IMR-90 (cell line): ENCODE data around the gene ZMIZ2. TPM values are rescaled to one million over a fixed set of nuclear protein-coding genes. Genes with fewer than 3 reads are reported as not detected.
"Not testable (repeated sequence)": the region's sequence is repeated elsewhere in the genome, so short reads cannot be mapped to it uniquely, and the experiment has no call there.

ENCODE experiments used
- ATAC-seq: fragments of 200-7000 bp; cut with Tn5 transposase; 2 replicates; pipeline ENCODE4 v1.9.1; 2020; ENCODE audit warnings: low read depth, mild to moderate bottlenecking, moderate library complexity
- BruUV-seq: library from RNA; stranded (reverse); fragments of 400-500 nt; replicated peaks from 2 replicates; lab custom pipeline; 2021; lab: Mats Ljungman, UMichigan
- CTCF ChIA-PET: fragments of 300-600 bp; formaldehyde crosslinking; extraction: SDS; loops from one replicate; lab custom pipeline; 2021; ENCODE audit warnings: antibody characterized with exemption; lab: Yijun Ruan, JAX
- POLR2A ChIA-PET: fragments of 300-600 bp; sonication (Branson Sonifier 250); formaldehyde crosslinking; loops from one replicate; lab custom pipeline; 2022; ENCODE audit warnings: antibody characterized with exemption; ENCODE audit not compliant: unreplicated experiment; lab: Charles Lee
- DNase-seq: peaks from one replicate; pipeline ENCODE4 v3.0.0; 2013
- H2AFZ ChIP-seq: replicated peaks from 2 replicates; pipeline ENCODE3; 2013; ENCODE audit warnings: low read length, mild to moderate bottlenecking; ENCODE audit not compliant: poor library complexity
- H2AK5ac ChIP-seq: 2 replicates; pipeline ENCODE4 v1.6.1; 2013; ENCODE audit warnings: low read depth, low read length, inconsistent platforms
- H2AK9ac ChIP-seq: replicated peaks from 2 replicates; pipeline ENCODE3; 2013; ENCODE audit warnings: mild to moderate bottlenecking, low read depth, low read length, moderate library complexity; ENCODE audit not compliant: poor library complexity
- H2BK120ac ChIP-seq: 2 replicates; pipeline ENCODE4 v1.6.1; 2013; ENCODE audit warnings: low read depth, low read length, inconsistent platforms
- H2BK15ac ChIP-seq: 3 replicates; pipeline ENCODE4 v1.6.1; 2013; ENCODE audit warnings: low read depth, low read length, inconsistent platforms
- H2BK20ac ChIP-seq: 2 replicates; pipeline ENCODE4 v1.6.1; 2013; ENCODE audit warnings: low read depth, mild to moderate bottlenecking, inconsistent platforms, low read length, moderate library complexity
- H2BK5ac ChIP-seq: 2 replicates; pipeline ENCODE4 v1.6.1; 2013; ENCODE audit warnings: mild to moderate bottlenecking, low read depth, low read length, inconsistent platforms; ENCODE audit not compliant: poor library complexity, severe bottlenecking
- H3K14ac ChIP-seq: replicated peaks from 2 replicates; pipeline ENCODE4 v1.6.1; 2013; ENCODE audit warnings: low read depth, low read length, inconsistent platforms
- H3K18ac ChIP-seq: 2 replicates; pipeline ENCODE4 v1.6.1; 2013; ENCODE audit warnings: low read depth, low read length, control low read depth
- H3K23ac ChIP-seq: 2 replicates; pipeline ENCODE4 v1.6.1; 2013; ENCODE audit warnings: low read depth, low read length, inconsistent platforms
- H3K27ac ChIP-seq: 2 replicates; pipeline ENCODE4 v1.5.1; 2013; ENCODE audit warnings: mild to moderate bottlenecking, control low read depth, low read length; ENCODE audit not compliant: insufficient read depth
- H3K27me3 ChIP-seq: 2 replicates; pipeline ENCODE4 v1.6.1; 2013; ENCODE audit warnings: low read length; ENCODE audit not compliant: control insufficient read depth, insufficient read depth
- H3K36me3 ChIP-seq: 2 replicates; pipeline ENCODE4 v1.6.1; 2013; ENCODE audit warnings: low read length, mixed read lengths; ENCODE audit not compliant: control insufficient read depth, insufficient read depth
- H3K4ac ChIP-seq: 2 replicates; pipeline ENCODE4 v1.6.1; 2013; ENCODE audit warnings: low read depth, low read length, inconsistent platforms
- H3K4me1 ChIP-seq: 2 replicates; pipeline ENCODE4 v1.6.1; 2013; ENCODE audit warnings: low read length, mixed read lengths; ENCODE audit not compliant: control insufficient read depth, insufficient read depth
- H3K4me2 ChIP-seq: 2 replicates; pipeline ENCODE4 v1.6.1; 2013; ENCODE audit warnings: low read depth, mild to moderate bottlenecking, control low read depth, low read length, moderate library complexity
- H3K4me3 ChIP-seq: 2 replicates; pipeline ENCODE4 v1.5.1; 2013; ENCODE audit warnings: low read depth, mild to moderate bottlenecking, control low read depth, low read length, moderate library complexity; ENCODE audit not compliant: insufficient read depth
- H3K56ac ChIP-seq: 2 replicates; pipeline ENCODE4 v1.6.1; 2013; ENCODE audit warnings: low read length, inconsistent platforms; ENCODE audit not compliant: insufficient read depth; ENCODE audit errors: extremely low read depth
- H3K79me1 ChIP-seq, 2 experiments: 2 replicates each; pipeline ENCODE4 v1.6.1; 2013; ENCODE audit warnings: low read length in 2 of 2, inconsistent platforms in 1 of 2, low read depth in 1 of 2
- H3K9ac ChIP-seq: 2 replicates; pipeline ENCODE4 v1.6.1; 2013; ENCODE audit warnings: low read depth, low read length, control low read depth
- H3K9me1 ChIP-seq: 2 replicates; pipeline ENCODE4 v1.6.1; 2013; ENCODE audit warnings: low read length, inconsistent platforms; ENCODE audit not compliant: insufficient read depth
- H3K9me3 ChIP-seq: 2 replicates; pipeline ENCODE4 v1.6.1; 2013; ENCODE audit warnings: low read length; ENCODE audit not compliant: control insufficient read depth, insufficient read depth
- H4K20me1 ChIP-seq: 2 replicates; pipeline ENCODE4 v1.6.1; 2013; ENCODE audit warnings: low read length, inconsistent platforms; ENCODE audit not compliant: insufficient read depth
- H4K5ac ChIP-seq: 2 replicates; pipeline ENCODE4 v1.6.1; 2013; ENCODE audit warnings: mild to moderate bottlenecking, low read depth, low read length, control low read depth
- H4K8ac ChIP-seq, 2 experiments: 2 replicates each; pipeline ENCODE4 v1.6.1; 2013; ENCODE audit warnings: low read depth in 2 of 2, low read length in 2 of 2, control low read depth in 1 of 2, inconsistent platforms in 1 of 2
- H4K91ac ChIP-seq: 2 replicates; pipeline ENCODE4 v1.6.1; 2013; ENCODE audit warnings: low read depth, low read length, inconsistent platforms; ENCODE audit not compliant: insufficient read depth
- MAZ ChIP-seq: IDR thresholded peaks from 2 replicates; pipeline ENCODE4 v1.6.1; 2012; ENCODE audit warnings: low read depth, mild to moderate bottlenecking, low read length, improper control_type of control experiment, moderate library complexity, borderline replicate concordance
- WGBS, 2 experiments: methylation state at CpG; one replicate each; pipeline versions ENCODE4 v1.1.5 to v1.1.7; 2013; ENCODE audit warnings: missing lambda C conversion rate in 2 of 2; ENCODE audit not compliant: insufficient read length in 1 of 2; ENCODE audit errors: extremely low coverage in 2 of 2; 5-methylcytosine and 5-hydroxymethylcytosine counted together
- dilution Hi-C: fragments of 300-500 bp; cut with HindIII; formaldehyde crosslinking; loops from one replicate; pipeline ENCODE4 v1.14.3; 2018; ENCODE audit warnings: low sequenced_read_pairs; ENCODE audit not compliant: unreplicated experiment
- in situ Hi-C: fragments of 300-500 bp; cut with MboI; formaldehyde crosslinking; loops from 3 replicates; pipeline ENCODE4 v1.14.3; 2019; ENCODE audit warnings: low sequenced_read_pairs, inconsistent platforms, mixed read lengths
- intact Hi-C: fragments of 100-400 bp; cut with micrococcal nuclease; formaldehyde crosslinking; loops from 2 replicates; pipeline ENCODE4 v1.10.0; 2022
- polyA plus RNA-seq, 3 experiments: library from polyadenylated mRNA; depleted of rRNA; stranded (reverse); fragments of >200 nt; gene quantifications; 2 replicates each; pipeline ENCODE4 v1.2.3, GENCODE V29; 2012; ENCODE audit warnings: low replicate concordance in 1 of 3
- total RNA-seq: library from RNA; depleted of rRNA; stranded (reverse); fragments of >200 nt; gene quantifications from 2 replicates; pipeline ENCODE4 v1.2.3, GENCODE V29; 2012

Gene ZMIZ2
- total and polyA plus RNA-seq, 2 of the 4 experiments (the other 2 are of a cell fraction), result 3.0 to 24.0 TPM

DNA sequence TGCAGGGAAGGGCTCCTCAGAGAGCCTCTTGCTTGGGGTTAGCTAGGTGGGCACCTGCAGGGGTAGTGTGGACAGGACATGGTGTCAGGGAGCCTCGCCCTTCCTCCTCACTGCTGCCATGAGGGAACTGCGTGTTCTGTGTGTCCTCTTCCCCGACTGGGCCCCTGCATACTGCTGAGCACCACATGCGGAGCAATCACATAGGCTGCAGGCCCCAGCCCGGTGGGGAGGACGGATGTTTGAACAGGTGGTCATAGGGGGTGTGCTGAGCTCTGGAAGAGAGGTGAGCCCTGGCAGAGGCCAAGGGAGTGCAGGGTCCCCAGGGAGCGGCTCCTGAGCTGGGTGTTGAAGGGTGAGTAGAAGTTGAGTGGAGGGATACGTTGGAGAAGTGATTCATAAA, 48.3 kb upstream of the ZMIZ2 start:
- H3K36me3 ChIP-seq, result peaks cover 44% of the 10 kb centered on the region
- H4K8ac ChIP-seq, result no peak overlapping the region
- H2BK5ac ChIP-seq, result no peak overlapping the region
- no peaks in the 10 kb centered on the region for H3K4me1 ChIP-seq
- no peak overlapping the region for H2AFZ ChIP-seq
- H3K9me3 ChIP-seq, result peaks cover 4% of the 10 kb centered on the region; the same call in 1 of the 2 replicates
- H4K5ac ChIP-seq, result no peak overlapping the region
- ATAC-seq (no peak), DNase-seq (no peak)
- no peak overlapping the region for H3K14ac ChIP-seq
- H2BK20ac ChIP-seq, result no peak overlapping the region
- H3K4ac ChIP-seq, result no peak overlapping the region
- H2AK5ac ChIP-seq, result no peak overlapping the region
- CTCF ChIA-PET, result no interaction called here
- H3K4me3 ChIP-seq, result no peak overlapping the region
- no peak overlapping the region for H3K9ac ChIP-seq
- no peaks in the 10 kb centered on the region for H3K79me1 ChIP-seq
- no peak overlapping the region for H2AK9ac ChIP-seq
- intact Hi-C loops, result no loop called here
- H4K91ac ChIP-seq, result no peak overlapping the region
- no peak overlapping the region for H3K23ac ChIP-seq
- no peak for TF ChIP-seq MAZ
- no peak overlapping the region for H3K18ac ChIP-seq
- POLR2A ChIA-PET, result no interaction called here
- H3K27me3 ChIP-seq, result no peaks in the 10 kb centered on the region
- no peak overlapping the region for H2BK15ac ChIP-seq
- no peak overlapping the region for H2BK120ac ChIP-seq
- no TSS peak for BruUV-seq
- H3K56ac ChIP-seq, result no peak overlapping the region
- H4K20me1 ChIP-seq, result no peaks in the 10 kb centered on the region
- dilution Hi-C loops, result no loop called here
- in situ Hi-C loops, result no loop called here
- H3K27ac ChIP-seq, result no peak overlapping the region
- H3K4me2 ChIP-seq, result no peak overlapping the region
- H3K9me1 ChIP-seq, result peaks cover 12% of the 10 kb centered on the region; the same call in 1 of the 2 replicates
- 88% methylated on average over 4 of the region's 8 CpGs; no CpG with 5 or more reads in 1 of the 2 experiments for WGBS, 2 experiments

DNA sequence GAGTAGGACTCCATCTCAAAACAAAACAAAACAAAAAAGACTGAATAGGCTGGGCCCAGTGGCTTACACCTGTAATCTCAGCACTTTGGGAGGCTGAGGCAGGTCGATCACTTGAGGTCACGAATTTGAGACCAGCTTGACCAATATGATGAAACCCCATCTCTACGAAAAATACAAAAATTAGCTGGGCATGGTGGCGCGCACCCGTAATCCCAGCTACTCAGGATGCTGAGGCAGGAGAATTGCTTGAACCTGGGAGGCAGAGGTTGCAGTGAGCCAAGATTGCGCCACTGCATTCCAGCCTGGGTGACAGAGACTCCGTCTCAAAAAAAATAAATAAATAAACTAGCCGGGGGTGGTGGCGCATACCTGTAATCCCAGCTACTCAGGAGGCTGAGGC, 45.3 kb upstream of the ZMIZ2 start:
- H3K4me2 ChIP-seq, H2BK120ac ChIP-seq, H3K14ac ChIP-seq, H2AFZ ChIP-seq, H3K4me3 ChIP-seq, H4K8ac ChIP-seq, in situ Hi-C loops, H3K27me3 ChIP-seq, CTCF ChIA-PET, H3K56ac ChIP-seq, DNase-seq, H4K91ac ChIP-seq, POLR2A ChIA-PET, H2BK20ac ChIP-seq, H3K4ac ChIP-seq, H4K20me1 ChIP-seq, H3K27ac ChIP-seq, H4K5ac ChIP-seq, dilution Hi-C loops, H2AK5ac ChIP-seq, H3K23ac ChIP-seq, H2BK5ac ChIP-seq, H3K9ac ChIP-seq, H3K79me1 ChIP-seq, H2BK15ac ChIP-seq, ATAC-seq, H3K4me1 ChIP-seq, H2AK9ac ChIP-seq, H3K18ac ChIP-seq, H3K9me1 ChIP-seq, intact Hi-C loops, H3K9me3 ChIP-seq, BruUV-seq: not testable (repeated sequence)
- H3K36me3 ChIP-seq, result peaks cover 32% of the 10 kb centered on the region
- 87% methylated on average over 2 of the region's 10 CpGs; no CpG with 5 or more reads in 1 of the 2 experiments for WGBS, 2 experiments
